Measurements from ENCODE around the gene REV3L.

The REV3L gene

GRCh38 chr6:111470991-111471390 is 12.0 kb downstream of the REV3L start:
- no CpG with 5 or more reads among the region's 2 CpGs for WGBS, 2 experiments (ENCODE audit: insufficient coverage in 2 of 2)
- no peaks in the 10 kb centered on the region for H3K36me3 ChIP-seq (ENCODE audit: control insufficient read depth, insufficient read depth, low read length)

GRCh38 chr6:111469543-111469942 is 13.5 kb downstream of the REV3L start:
- no peaks in the 10 kb centered on the region for H3K4me1 ChIP-seq (ENCODE audit: control insufficient read depth, insufficient read depth, low read length, poor library complexity, severe bottlenecking)
- 93 to 98% methylated on average over 2 to 4 of the region's 5 CpGs for WGBS, 2 experiments (ENCODE audit: insufficient coverage in 2 of 2)
- no peak overlapping the region for H3K27ac ChIP-seq (ENCODE audit: low read depth, low read length, severe bottlenecking)
- no peak overlapping the region for H3K4me3 ChIP-seq (ENCODE audit: extremely low read depth, insufficient read depth, low read length, poor library complexity, severe bottlenecking)
- no peaks in the 10 kb centered on the region for H3K36me3 ChIP-seq (ENCODE audit: control insufficient read depth, insufficient read depth, low read length)
- no peaks in the 10 kb centered on the region for H3K9me3 ChIP-seq (ENCODE audit: control insufficient read depth, low read length)

More at GRCh38 chr6:111470991-111471390, 12.0 kb downstream of the REV3L start:
- Histone ChIP-seq H3K4me1 (ENCODE audit: control insufficient read depth, insufficient read depth, low read length, poor library complexity, severe bottlenecking) (no peaks in the 10 kb centered on the region), H3K4me3 (ENCODE audit: extremely low read depth, insufficient read depth, low read length, poor library complexity, severe bottlenecking) (no peak overlapping the region), H3K27ac (ENCODE audit: low read depth, low read length, severe bottlenecking) (no peak overlapping the region), H3K9me3 (ENCODE audit: control insufficient read depth, low read length) (no peaks in the 10 kb centered on the region)

- Histone ChIP-seq H3K4me1 (ENCODE audit: control insufficient read depth, insufficient read depth, low read length, poor library complexity, severe bottlenecking) (peaks cover 4% of the 10 kb centered on the region), H3K27ac (ENCODE audit: low read depth, low read length, severe bottlenecking) (no peak overlapping the region), H3K36me3 (ENCODE audit: control insufficient read depth, insufficient read depth, low read length) (no peaks in the 10 kb centered on the region), H3K4me3 (ENCODE audit: extremely low read depth, insufficient read depth, low read length, poor library complexity, severe bottlenecking) (no peak overlapping the region), H3K9me3 (ENCODE audit: control insufficient read depth, low read length) (no peaks in the 10 kb centered on the region)
- WGBS, 2 experiments (ENCODE audit: insufficient coverage in 2 of 2) = 90% methylated on average over 2 of the region's 5 CpGs; no CpG with 5 or more reads in 1 of the 2 experiments
These were observed 14.5 kb downstream of the REV3L start for GRCh38 chr6:111468329-111469012.

- H3K4me3 ChIP-seq (ENCODE audit: extremely low read depth, insufficient read depth, low read length, poor library complexity, severe bottlenecking) = no peak overlapping the region
- WGBS, 2 experiments (ENCODE audit: insufficient coverage in 2 of 2) = no CpG with 5 or more reads among the region's 1 CpG
- H3K9me3 ChIP-seq (ENCODE audit: control insufficient read depth, low read length) = peaks cover 2% of the 10 kb centered on the region
- peaks cover 4% of the 10 kb centered on the region for H3K4me1 ChIP-seq (ENCODE audit: control insufficient read depth, insufficient read depth, low read length, poor library complexity, severe bottlenecking)
- H3K36me3 ChIP-seq (ENCODE audit: control insufficient read depth, insufficient read depth, low read length) = peaks cover 7% of the 10 kb centered on the region
- H3K27ac ChIP-seq (ENCODE audit: low read depth, low read length, severe bottlenecking) = no peak overlapping the region
These were observed 18.8 kb downstream of the REV3L start for GRCh38 chr6:111464184-111464583.

GRCh38 chr6:111462770-111463391 is 20.1 kb downstream of the REV3L start:
- no peak overlapping the region for H3K4me3 ChIP-seq (ENCODE audit: extremely low read depth, insufficient read depth, low read length, poor library complexity, severe bottlenecking)
- peaks cover 7% of the 10 kb centered on the region for H3K36me3 ChIP-seq (ENCODE audit: control insufficient read depth, insufficient read depth, low read length)
- H3K27ac ChIP-seq (ENCODE audit: low read depth, low read length, severe bottlenecking) = no peak overlapping the region
- H3K4me1 ChIP-seq (ENCODE audit: control insufficient read depth, insufficient read depth, low read length, poor library complexity, severe bottlenecking) = peaks cover 4% of the 10 kb centered on the region
- 94 to 100% methylated on average over 1 to 5 of the region's 7 CpGs for WGBS, 2 experiments (ENCODE audit: insufficient coverage in 2 of 2)
- peaks cover 13% of the 10 kb centered on the region for H3K9me3 ChIP-seq (ENCODE audit: control insufficient read depth, low read length)

GRCh38 chr6:111461860-111462259 is 21.2 kb downstream of the REV3L start:
- H3K9me3 ChIP-seq (ENCODE audit: control insufficient read depth, low read length) = peaks cover 13% of the 10 kb centered on the region
- H3K27ac ChIP-seq (ENCODE audit: low read depth, low read length, severe bottlenecking) = no peak overlapping the region
- H3K36me3 ChIP-seq (ENCODE audit: control insufficient read depth, insufficient read depth, low read length) = peaks cover 7% of the 10 kb centered on the region
- H3K4me1 ChIP-seq (ENCODE audit: control insufficient read depth, insufficient read depth, low read length, poor library complexity, severe bottlenecking) = peaks cover 4% of the 10 kb centered on the region
- no peak overlapping the region for H3K4me3 ChIP-seq (ENCODE audit: extremely low read depth, insufficient read depth, low read length, poor library complexity, severe bottlenecking)

GRCh38 chr6:111458670-111459232 is 24.3 kb downstream of the REV3L start:
- Histone ChIP-seq H3K9me3 (ENCODE audit: control insufficient read depth, low read length) (peaks cover 13% of the 10 kb centered on the region), H3K36me3 (ENCODE audit: control insufficient read depth, insufficient read depth, low read length) (peaks cover 7% of the 10 kb centered on the region), H3K27ac (ENCODE audit: low read depth, low read length, severe bottlenecking) (no peak overlapping the region), H3K4me1 (ENCODE audit: control insufficient read depth, insufficient read depth, low read length, poor library complexity, severe bottlenecking) (no peaks in the 10 kb centered on the region), H3K4me3 (ENCODE audit: extremely low read depth, insufficient read depth, low read length, poor library complexity, severe bottlenecking) (no peak overlapping the region)

GRCh38 chr6:111456208-111456607 is 26.8 kb downstream of the REV3L start:
- Histone ChIP-seq H3K27ac (ENCODE audit: low read depth, low read length, severe bottlenecking) (no peak overlapping the region), H3K36me3 (ENCODE audit: control insufficient read depth, insufficient read depth, low read length) (peaks cover 7% of the 10 kb centered on the region), H3K9me3 (ENCODE audit: control insufficient read depth, low read length) (peaks cover 13% of the 10 kb centered on the region), H3K4me3 (ENCODE audit: extremely low read depth, insufficient read depth, low read length, poor library complexity, severe bottlenecking) (no peak overlapping the region), H3K4me1 (ENCODE audit: control insufficient read depth, insufficient read depth, low read length, poor library complexity, severe bottlenecking) (no peaks in the 10 kb centered on the region)
- WGBS, 2 experiments (ENCODE audit: insufficient coverage in 2 of 2) = 100% methylated on average over 1 to 2 of the region's 2 CpGs

- no peaks in the 10 kb centered on the region for H3K4me1 ChIP-seq (ENCODE audit: control insufficient read depth, insufficient read depth, low read length, poor library complexity, severe bottlenecking)
- no peak overlapping the region for H3K4me3 ChIP-seq (ENCODE audit: extremely low read depth, insufficient read depth, low read length, poor library complexity, severe bottlenecking)
- no peaks in the 10 kb centered on the region for H3K36me3 ChIP-seq (ENCODE audit: control insufficient read depth, insufficient read depth, low read length)
- 95% methylated on average over 2 of the region's 2 CpGs; no CpG with 5 or more reads in 1 of the 2 experiments for WGBS, 2 experiments (ENCODE audit: insufficient coverage in 2 of 2)
- H3K9me3 ChIP-seq (ENCODE audit: control insufficient read depth, low read length) = no peaks in the 10 kb centered on the region
- H3K27ac ChIP-seq (ENCODE audit: low read depth, low read length, severe bottlenecking) = no peak overlapping the region
These were observed 32.4 kb downstream of the REV3L start for GRCh38 chr6:111450636-111451035.

- Histone ChIP-seq H3K27ac (ENCODE audit: low read depth, low read length, severe bottlenecking) (no peak overlapping the region), H3K4me3 (ENCODE audit: extremely low read depth, insufficient read depth, low read length, poor library complexity, severe bottlenecking) (no peak overlapping the region), H3K36me3 (ENCODE audit: control insufficient read depth, insufficient read depth, low read length) (no peaks in the 10 kb centered on the region), H3K4me1 (ENCODE audit: control insufficient read depth, insufficient read depth, low read length, poor library complexity, severe bottlenecking) (no peaks in the 10 kb centered on the region), H3K9me3 (ENCODE audit: control insufficient read depth, low read length) (no peaks in the 10 kb centered on the region)
- 92 to 100% methylated on average over 5 to 6 of the region's 7 CpGs for WGBS, 2 experiments (ENCODE audit: insufficient coverage in 2 of 2)
These were observed 32.9 kb downstream of the REV3L start for GRCh38 chr6:111450087-111450486.

GRCh38 chr6:111449129-111449528 is 33.9 kb downstream of the REV3L start:
- Histone ChIP-seq H3K4me1 (ENCODE audit: control insufficient read depth, insufficient read depth, low read length, poor library complexity, severe bottlenecking) (no peaks in the 10 kb centered on the region), H3K36me3 (ENCODE audit: control insufficient read depth, insufficient read depth, low read length) (no peaks in the 10 kb centered on the region), H3K9me3 (ENCODE audit: control insufficient read depth, low read length) (no peaks in the 10 kb centered on the region), H3K4me3 (ENCODE audit: extremely low read depth, insufficient read depth, low read length, poor library complexity, severe bottlenecking) (no peak overlapping the region), H3K27ac (ENCODE audit: low read depth, low read length, severe bottlenecking) (no peak overlapping the region)
- WGBS, 2 experiments (ENCODE audit: insufficient coverage in 2 of 2) = 80 to 87% methylated on average over 2 to 3 of the region's 4 CpGs
